ENCODE measurements around the gene CTRB2.

CTRB2 gene

GRCh38 chr16:75160386-75160785 lies 46.6 kb downstream of the CTRB2 start:
- Mint-ChIP-seq H3K4me3 (no peak overlapping the region), H3K27me3 (ENCODE audit: low read depth) (no peaks in the 10 kb centered on the region), H3K9me3 (peaks cover 35% of the 10 kb centered on the region), H3K4me1 (ENCODE audit: low read depth) (no peaks in the 10 kb centered on the region), H3K36me3 (ENCODE audit: low read depth) (peaks cover 66% of the 10 kb centered on the region), H3K27ac (no peak overlapping the region)
- no peak for DNase-seq (ENCODE audit: low spot score)
